ENCODE results near the gene BMPR1A.

- TF ChIP-seq TAF1 (IDR thresholded peaks at IDR 0.05; ENCODE audit: borderline replicate concordance, insufficient read depth, low read length) = no peak
- no peak for TF ChIP-seq POLR2AphosphoS5 (IDR thresholded peaks at IDR 0.05; ENCODE audit: low read depth, low read length)
Measured at GRCh38 chr10:86971232-86971991, 215.0 kb downstream of the BMPR1A start.
